Measurements from ENCODE around the gene TRMT112.

TRMT112 gene

GRCh38 chr11:64289002-64289564, 28.3 kb downstream of the TRMT112 start:
- TF ChIP-seq POU2F2 (IDR thresholded peaks at IDR 0.05; ENCODE audit: low read depth, low read length), result no peak
- no peak for TF ChIP-seq POLR2AphosphoS5 (IDR thresholded peaks at IDR 0.05; ENCODE audit: low read depth, low read length)
- no peak for TF ChIP-seq PAX5 (IDR thresholded peaks at IDR 0.05; ENCODE audit: insufficient read depth, low read length, severe bottlenecking)
- TF ChIP-seq SPI1 (IDR thresholded peaks at IDR 0.05; ENCODE audit: low read depth, low read length), result no peak
- no peak for TF ChIP-seq TAF1 (IDR thresholded peaks at IDR 0.05; ENCODE audit: low read depth, low read length)
- no peak for TF ChIP-seq POLR2A (IDR thresholded peaks at IDR 0.05; ENCODE audit: low read depth, low read length)
- FAIRE-seq, result no peak
- no peak for DNase-seq (ENCODE audit: insufficient read length, low spot score)

- TF ChIP-seq SPI1 (IDR thresholded peaks at IDR 0.05; ENCODE audit: low read depth, low read length) (no peak), POU2F2 (IDR thresholded peaks at IDR 0.05; ENCODE audit: low read depth, low read length) (no peak), POLR2AphosphoS5 (IDR thresholded peaks at IDR 0.05; ENCODE audit: low read depth, low read length) (no peak), POLR2A (IDR thresholded peaks at IDR 0.05; ENCODE audit: low read depth, low read length) (no peak), PAX5 (IDR thresholded peaks at IDR 0.05; ENCODE audit: insufficient read depth, low read length, severe bottlenecking) (no peak), TAF1 (IDR thresholded peaks at IDR 0.05; ENCODE audit: low read depth, low read length) (no peak)
- DNase-seq (ENCODE audit: insufficient read length, low spot score), result no peak
- FAIRE-seq, result no peak
Observed at GRCh38 chr11:64288353-64288750, 29.0 kb downstream of the TRMT112 start.

GRCh38 chr11:64287676-64288352, 29.5 kb downstream of the TRMT112 start:
- FAIRE-seq (no peak), DNase-seq (ENCODE audit: insufficient read length, low spot score) (no peak)
- TF ChIP-seq SPI1 (IDR thresholded peaks at IDR 0.05; ENCODE audit: low read depth, low read length), result no peak
- TF ChIP-seq POLR2A (IDR thresholded peaks at IDR 0.05; ENCODE audit: low read depth, low read length), result no peak
- no peak for TF ChIP-seq POU2F2 (IDR thresholded peaks at IDR 0.05; ENCODE audit: low read depth, low read length)
- TF ChIP-seq POLR2AphosphoS5 (IDR thresholded peaks at IDR 0.05; ENCODE audit: low read depth, low read length), result no peak
- TF ChIP-seq TAF1 (IDR thresholded peaks at IDR 0.05; ENCODE audit: low read depth, low read length), result no peak
- no peak for TF ChIP-seq PAX5 (IDR thresholded peaks at IDR 0.05; ENCODE audit: insufficient read depth, low read length, severe bottlenecking)

GRCh38 chr11:64286801-64287159, 30.6 kb downstream of the TRMT112 start:
- TF ChIP-seq PAX5 (IDR thresholded peaks at IDR 0.05; ENCODE audit: insufficient read depth, low read length, severe bottlenecking) (no peak), POLR2AphosphoS5 (IDR thresholded peaks at IDR 0.05; ENCODE audit: low read depth, low read length) (no peak), POU2F2 (IDR thresholded peaks at IDR 0.05; ENCODE audit: low read depth, low read length) (no peak), POLR2A (IDR thresholded peaks at IDR 0.05; ENCODE audit: low read depth, low read length) (no peak), TAF1 (IDR thresholded peaks at IDR 0.05; ENCODE audit: low read depth, low read length) (no peak), SPI1 (IDR thresholded peaks at IDR 0.05; ENCODE audit: low read depth, low read length) (no peak)
- DNase-seq (ENCODE audit: insufficient read length, low spot score) (no peak), FAIRE-seq (no peak)

GRCh38 chr11:64285885-64286800, 31.2 kb downstream of the TRMT112 start:
- no peak for TF ChIP-seq SPI1 (IDR thresholded peaks at IDR 0.05; ENCODE audit: low read depth, low read length)
- no peak for TF ChIP-seq POLR2AphosphoS5 (IDR thresholded peaks at IDR 0.05; ENCODE audit: low read depth, low read length)
- TF ChIP-seq TAF1 (IDR thresholded peaks at IDR 0.05; ENCODE audit: low read depth, low read length), result no peak
- no peak for TF ChIP-seq PAX5 (IDR thresholded peaks at IDR 0.05; ENCODE audit: insufficient read depth, low read length, severe bottlenecking)
- TF ChIP-seq POLR2A (IDR thresholded peaks at IDR 0.05; ENCODE audit: low read depth, low read length), result no peak
- TF ChIP-seq POU2F2 (IDR thresholded peaks at IDR 0.05; ENCODE audit: low read depth, low read length), result no peak
- FAIRE-seq, result peak; percentile 72
- no peak for DNase-seq (ENCODE audit: insufficient read length, low spot score)

GRCh38 chr11:64284962-64285884, 32.1 kb downstream of the TRMT112 start, which contains the start of gene GPR137:
Gene GPR137 (plus strand): TSS chr11:64285848. CDS start chr11:64286525, 677 bp downstream.
- TF ChIP-seq TAF1 (IDR thresholded peaks at IDR 0.05; ENCODE audit: low read depth, low read length) (no peak), POLR2AphosphoS5 (IDR thresholded peaks at IDR 0.05; ENCODE audit: low read depth, low read length) (0 out of 2 replicates have a peak, but pooled peaks have one; percentile 7)
- peak; percentile 99 for FAIRE-seq
- DNase-seq (ENCODE audit: insufficient read length, low spot score), result peak; percentile 97

- TF ChIP-seq POLR2AphosphoS5 (IDR thresholded peaks at IDR 0.05; ENCODE audit: low read depth, low read length) (peak; percentile 9; the same call in 1 of the 2 replicates), TAF1 (IDR thresholded peaks at IDR 0.05; ENCODE audit: low read depth, low read length) (no peak)
- no peak for FAIRE-seq
- peak; percentile 100 for DNase-seq (ENCODE audit: insufficient read length, low spot score)
Observed at GRCh38 chr11:64284048-64284961, 33.1 kb downstream of the TRMT112 start, which contains the start of gene BAD. Gene BAD (minus strand): TSS chr11:64284665. CDS start chr11:64284368, 297 bp downstream.

- DNase-seq (ENCODE audit: insufficient read length, low spot score) (no peak), FAIRE-seq (no peak)
- TF ChIP-seq PAX5 (IDR thresholded peaks at IDR 0.05; ENCODE audit: insufficient read depth, low read length, severe bottlenecking), result no peak
- TF ChIP-seq SPI1 (IDR thresholded peaks at IDR 0.05; ENCODE audit: low read depth, low read length), result no peak
- TF ChIP-seq TAF1 (IDR thresholded peaks at IDR 0.05; ENCODE audit: low read depth, low read length), result no peak
- no peak for TF ChIP-seq POLR2AphosphoS5 (IDR thresholded peaks at IDR 0.05; ENCODE audit: low read depth, low read length)
- no peak for TF ChIP-seq POLR2A (IDR thresholded peaks at IDR 0.05; ENCODE audit: low read depth, low read length)
- TF ChIP-seq POU2F2 (IDR thresholded peaks at IDR 0.05; ENCODE audit: low read depth, low read length), result no peak
Observed at GRCh38 chr11:64283092-64283491, 34.3 kb downstream of the TRMT112 start.
